ENCODE data around the gene HSD17B8.

HSD17B8 gene

DNA sequence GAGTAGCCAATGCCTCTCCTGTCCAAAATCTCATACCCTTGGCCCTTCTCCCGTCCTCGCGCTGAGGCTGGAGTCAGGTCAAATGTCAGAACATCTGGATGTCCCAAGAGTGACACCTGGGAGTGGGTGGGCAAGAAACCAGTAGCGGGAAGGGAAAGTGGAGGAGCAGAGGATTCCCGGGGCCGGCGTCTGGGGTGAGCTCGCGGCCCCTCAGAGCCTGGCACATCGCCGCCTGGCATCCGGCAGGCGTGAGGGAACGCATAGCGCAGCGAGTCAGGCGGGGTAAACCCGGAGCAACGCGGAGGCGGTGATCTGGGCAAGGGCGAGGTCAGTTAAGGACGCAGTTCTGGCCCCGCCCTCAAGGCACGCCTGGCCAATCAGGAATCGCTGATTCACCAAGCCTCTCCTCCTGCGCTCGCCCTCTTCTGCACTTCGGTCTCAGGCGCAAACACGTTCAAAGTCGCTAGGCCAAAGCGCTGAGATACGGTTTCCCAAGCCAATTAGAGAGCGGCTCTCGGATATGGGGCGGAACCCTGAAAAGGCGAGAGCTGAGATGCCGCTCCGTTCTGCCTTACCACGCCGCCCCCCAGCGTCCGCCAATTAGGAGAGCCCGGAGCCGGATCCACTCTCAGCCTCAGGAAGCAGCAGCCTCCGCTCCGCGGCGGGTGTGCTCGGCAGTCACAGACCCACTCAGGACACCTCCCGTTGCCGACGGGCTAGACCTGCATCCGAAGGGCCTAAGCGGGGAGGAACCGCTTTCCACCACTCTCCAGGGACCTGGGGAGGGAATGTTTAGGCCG is 44.7 kb downstream of the HSD17B8 start:
- DNase-seq = peak; percentile 95

DNA sequence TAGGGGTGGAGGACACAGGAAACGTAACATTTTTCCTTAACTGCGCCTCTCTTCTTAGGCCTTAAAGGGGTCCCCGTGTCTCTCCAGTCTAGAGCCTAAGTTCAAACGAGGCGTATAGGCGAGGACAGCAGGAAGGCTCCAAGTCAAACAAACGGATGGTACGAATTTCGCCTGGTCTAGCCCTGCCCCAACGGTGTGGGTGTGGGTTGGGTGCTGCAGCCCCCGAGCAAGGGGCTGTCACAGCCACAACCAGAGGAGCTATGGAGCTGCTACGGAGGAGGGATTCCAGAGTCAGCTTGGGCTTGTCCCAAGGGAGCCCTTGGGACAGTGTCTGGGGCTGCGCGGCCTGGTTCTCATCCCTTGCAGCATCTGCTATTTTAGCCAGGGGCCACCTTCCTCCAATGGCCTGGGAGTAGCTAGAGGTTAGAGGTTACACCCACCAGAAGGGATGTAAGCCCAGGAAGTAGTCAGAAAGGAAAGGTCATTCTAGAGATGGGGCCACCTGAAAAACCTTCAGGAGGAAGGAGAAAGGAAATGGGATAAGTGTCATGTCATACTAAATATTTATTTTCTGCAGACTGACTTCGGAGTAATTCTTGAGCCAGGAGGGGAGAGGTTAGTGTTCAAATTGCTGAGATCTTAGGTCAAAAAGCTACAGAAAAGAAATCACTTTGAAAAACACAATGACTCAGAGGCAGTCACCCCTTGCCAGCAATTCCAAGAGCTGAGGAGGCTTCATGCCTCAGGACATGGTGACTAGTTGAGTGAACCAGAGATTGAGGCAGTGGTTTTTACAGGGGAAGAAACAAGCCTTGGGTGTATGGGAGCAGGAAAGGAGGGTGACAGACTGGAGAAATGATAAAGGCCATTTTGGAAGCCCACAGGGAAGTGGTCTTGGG is 45.5 kb downstream of the HSD17B8 start:
- DNase-seq = no peak

DNA sequence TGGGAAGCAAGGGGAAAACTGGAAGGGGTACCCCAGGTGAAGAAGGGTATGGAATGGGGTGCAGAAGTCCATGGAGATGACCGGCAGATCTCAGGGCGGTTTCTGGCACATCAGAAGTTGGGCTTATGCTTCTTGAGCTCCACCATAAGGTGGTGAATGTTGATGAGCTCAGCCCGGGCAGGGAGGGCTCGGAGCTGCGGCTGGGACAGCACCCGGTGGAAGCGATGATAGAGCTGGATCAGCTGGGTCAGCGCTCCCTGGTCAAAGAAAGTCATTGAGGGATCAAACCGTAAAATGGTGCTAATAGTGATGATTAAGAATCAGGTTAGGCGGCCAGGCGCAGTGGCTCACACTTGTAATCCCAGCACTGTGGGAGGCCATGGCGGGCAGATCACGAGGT is 46.3 kb downstream of the HSD17B8 start:
- DNase-seq = no peak

DNA sequence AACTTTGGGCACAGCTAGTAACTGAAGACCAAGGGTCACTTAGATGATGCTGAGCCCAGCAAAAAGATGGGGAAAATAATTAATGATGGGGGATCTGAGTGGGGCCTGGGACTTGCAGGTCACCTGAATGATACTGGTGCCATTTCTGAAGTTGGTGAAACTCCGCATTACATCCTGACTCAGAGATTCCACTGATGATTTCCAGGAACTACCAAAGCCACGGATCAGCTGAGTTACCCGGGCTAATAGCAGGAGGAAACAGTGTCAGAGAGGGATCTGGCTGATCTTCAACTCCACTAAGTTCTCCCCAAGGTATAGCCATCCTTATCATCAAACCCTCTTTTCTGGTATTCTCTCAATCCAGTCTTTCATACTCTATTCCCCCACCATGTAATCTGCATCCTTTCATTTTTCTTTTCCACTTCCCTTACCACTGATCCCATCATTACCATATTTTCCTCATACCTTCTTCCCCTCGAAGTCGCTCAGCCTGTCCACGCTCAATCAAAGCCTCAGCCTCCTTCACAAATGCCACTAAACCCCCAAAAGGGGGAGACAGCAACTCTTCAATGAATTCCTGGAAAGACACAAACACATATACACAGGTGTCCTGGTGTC is 47.0 kb downstream of the HSD17B8 start:
- no peak for DNase-seq

DNA sequence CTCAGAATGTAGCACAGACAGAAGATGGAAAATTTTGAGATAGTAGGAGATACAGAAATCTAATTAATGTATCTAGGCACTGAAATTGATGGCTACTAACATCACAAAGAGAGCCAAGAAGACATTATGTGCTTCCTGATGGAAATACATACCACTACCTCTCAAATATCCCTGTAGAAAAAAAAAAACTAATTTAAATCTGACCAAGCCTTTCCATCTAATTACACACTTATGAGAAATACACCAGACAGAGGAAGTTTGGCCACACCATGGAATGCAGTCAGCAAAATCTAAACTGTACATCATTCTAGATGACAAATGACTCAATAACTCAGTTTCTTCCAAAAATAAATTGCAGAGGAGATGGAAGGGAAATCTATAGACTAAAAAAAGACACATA is 48.3 kb downstream of the HSD17B8 start:
- DNase-seq = no peak

DNA sequence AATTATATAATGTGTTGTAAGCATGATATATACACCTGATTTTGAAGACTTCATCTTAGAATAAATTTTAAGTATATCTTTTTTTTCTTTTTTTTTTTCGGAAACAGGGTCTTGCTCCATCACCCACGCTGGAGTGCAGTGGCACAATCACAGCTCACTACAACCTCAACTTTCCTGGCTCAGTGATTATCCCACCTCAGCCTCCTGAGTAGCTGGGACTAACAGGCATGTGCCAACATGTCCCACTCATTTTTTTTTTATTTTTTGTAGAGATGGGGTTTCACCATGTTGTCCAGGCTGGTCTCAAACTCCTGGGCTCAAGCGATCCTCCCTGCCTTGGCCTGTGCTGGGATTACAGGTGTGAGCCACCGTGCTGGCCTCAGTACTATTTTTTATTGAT is 50.1 kb downstream of the HSD17B8 start:
- DNase-seq = no peak

Measured in activated CD4-positive, CD25-positive, alpha-beta regulatory T cell treated with anti-CD3 and anti-CD28 coated beads, Interleukin-2, amount 50 U/mL, for 72 hours (primary cell).